Smooth muscle cell (in vitro differentiated cells): ENCODE results near the gene ZNF182. TPM values are rescaled to one million over a fixed set of nuclear protein-coding genes. Genes with fewer than 3 reads are reported as not detected.
"Not testable (repeated sequence)": the region's sequence is repeated elsewhere in the genome, so short reads cannot be mapped to it uniquely, and the experiment has no call there.

Experiments
- DNase-seq: peaks from one replicate; lab custom pipeline; 2025; ENCODE audit not compliant: unreplicated experiment; lab: John Stamatoyannopoulos, UW
- H2AFZ ChIP-seq: fragments of 200-600 bp; sonication (generic); 2 replicates; pipeline ENCODE4 v1.6.0; 2016; ENCODE audit warnings: antibody characterized with exemption, low read depth, mild to moderate bottlenecking
- H3F3A ChIP-seq: fragments of 200-600 bp; sonication (generic); 2 replicates; pipeline ENCODE4 v1.6.0; 2017; ENCODE audit warnings: antibody characterized with exemption, low read depth
- H3K27ac ChIP-seq: fragments of 200-600 bp; sonication (generic); 2 replicates; pipeline ENCODE4 v1.5.1; 2016; ENCODE audit warnings: low read depth, mild to moderate bottlenecking
- H3K27me3 ChIP-seq: fragments of 200-600 bp; sonication (generic); 2 replicates; pipeline ENCODE4 v1.6.1; 2016; ENCODE audit warnings: low read depth, mild to moderate bottlenecking
- H3K36me3 ChIP-seq: fragments of 200-600 bp; sonication (generic); 2 replicates; pipeline ENCODE4 v1.5.1; 2016; ENCODE audit warnings: low read depth
- H3K4me1 ChIP-seq: fragments of 200-600 bp; sonication (generic); 2 replicates; pipeline ENCODE4 v1.5.1; 2016; ENCODE audit warnings: low read depth
- H3K4me2 ChIP-seq: fragments of 200-600 bp; sonication (generic); 2 replicates; pipeline ENCODE4 v1.6.0; 2016; ENCODE audit warnings: mild to moderate bottlenecking
- H3K4me3 ChIP-seq: fragments of 200-600 bp; sonication (generic); 2 replicates; pipeline ENCODE4 v1.5.1; 2016; ENCODE audit warnings: mild to moderate bottlenecking
- H3K79me2 ChIP-seq: fragments of 200-600 bp; sonication (generic); 2 replicates; pipeline ENCODE4 v1.6.0; 2016; ENCODE audit warnings: low read depth, mild to moderate bottlenecking
- H3K9ac ChIP-seq: fragments of 200-600 bp; sonication (generic); 2 replicates; pipeline ENCODE4 v1.6.0; 2016; ENCODE audit warnings: low read depth
- H3K9me3 ChIP-seq: fragments of 200-600 bp; sonication (generic); replicated peaks from 2 replicates; pipeline ENCODE4 v1.5.1; 2016; ENCODE audit warnings: low read depth
- H4K20me1 ChIP-seq: fragments of 200-600 bp; sonication (generic); 2 replicates; pipeline ENCODE4 v1.6.0; 2016; ENCODE audit warnings: low read depth
- CTCF ChIP-seq: fragments of 200-600 bp; sonication (generic); IDR thresholded peaks from 2 replicates; pipeline ENCODE4 v1.5.1; 2017; ENCODE audit warnings: borderline replicate concordance, mild to moderate bottlenecking, antibody characterized with exemption; ENCODE audit not compliant: insufficient read depth, poor library complexity, severe bottlenecking
- WGBS: methylation state at CpG from one replicate; pipeline ENCODE4 v1.1.7; 2016; ENCODE audit warnings: low lambda C conversion rate; 5-methylcytosine and 5-hydroxymethylcytosine counted together
- polyA plus RNA-seq: library from polyadenylated mRNA; unstranded; fragments of >200 nt; fragmentation: Nextera tagmentation; extraction: Ambion mirVana; gene quantifications from 2 replicates; pipeline ENCODE4 v1.2.1, GENCODE V29; 2016
- total RNA-seq: library from RNA; depleted of rRNA; stranded (reverse); fragments of >200 nt; gene quantifications from 2 replicates; pipeline ENCODE4 v1.2.3, GENCODE V29; 2014

Gene ZNF182
- total and polyA plus RNA-seq, 2 experiments from 2014 or later = 3.0 to 5.8 TPM

GRCh38 chrX:47960406-47960805 is 43.4 kb downstream of the ZNF182 start:
- Histone ChIP-seq H3K9ac (no peak overlapping the region), H3F3A (no peaks in the 10 kb centered on the region), H3K79me2 (no peaks in the 10 kb centered on the region), H3K4me1 (no peaks in the 10 kb centered on the region), H2AFZ (no peak overlapping the region), H3K9me3 (no peaks in the 10 kb centered on the region), H3K4me2 (no peak overlapping the region), H3K4me3 (no peak overlapping the region), H3K36me3 (no peaks in the 10 kb centered on the region), H4K20me1 (no peaks in the 10 kb centered on the region), H3K27ac (no peak overlapping the region), H3K27me3 (no peaks in the 10 kb centered on the region)
- DNase-seq = no peak
- 78% methylated on average over 2 of the region's 2 CpGs for WGBS
- TF ChIP-seq CTCF = no peak

GRCh38 chrX:47958761-47959342 is 44.9 kb downstream of the ZNF182 start:
- DNase-seq = no peak
- Histone ChIP-seq H2AFZ (no peak overlapping the region), H3K4me1 (no peaks in the 10 kb centered on the region), H3K4me3 (no peak overlapping the region), H3K4me2 (no peak overlapping the region), H3K79me2 (no peaks in the 10 kb centered on the region), H3K27ac (no peak overlapping the region), H4K20me1 (no peaks in the 10 kb centered on the region), H3F3A (no peaks in the 10 kb centered on the region), H3K9ac (no peak overlapping the region), H3K27me3 (no peaks in the 10 kb centered on the region), H3K36me3 (no peaks in the 10 kb centered on the region), H3K9me3 (no peaks in the 10 kb centered on the region)
- TF ChIP-seq CTCF = no peak
- WGBS = 45% methylated on average over 4 of the region's 4 CpGs

- WGBS = 65% methylated on average over 4 of the region's 4 CpGs
- not testable (repeated sequence) for H3K4me1 ChIP-seq, H3K27ac ChIP-seq, H3K27me3 ChIP-seq, H4K20me1 ChIP-seq, H3K9ac ChIP-seq, H3K4me3 ChIP-seq, H3F3A ChIP-seq, H3K79me2 ChIP-seq, DNase-seq, H2AFZ ChIP-seq, H3K4me2 ChIP-seq, H3K36me3 ChIP-seq, H3K9me3 ChIP-seq
Measured at GRCh38 chrX:47958206-47958605, 45.6 kb downstream of the ZNF182 start.

DNA sequence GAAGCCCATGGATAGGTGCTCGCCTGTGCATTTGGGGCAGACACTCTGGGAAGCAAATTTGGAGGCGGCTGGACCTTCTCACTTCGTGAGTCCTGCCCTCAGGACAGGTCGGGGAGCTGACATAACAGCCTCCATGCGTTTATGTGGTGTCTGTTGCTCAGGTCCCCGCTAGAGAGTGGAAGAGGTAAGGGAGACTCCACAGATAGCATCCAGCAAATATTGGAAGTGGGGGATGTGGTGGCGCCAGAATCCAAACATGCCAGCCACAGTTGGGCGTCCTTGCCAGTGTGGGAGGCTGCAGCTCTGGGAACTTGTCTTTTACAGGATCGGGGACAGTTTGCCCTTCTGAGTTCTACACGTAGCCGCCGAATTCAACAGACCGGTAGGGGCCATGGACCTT is 47.8 kb downstream of the ZNF182 start:
- 77% methylated on average over 13 of the region's 13 CpGs for WGBS
- DNase-seq = no peak
- Histone ChIP-seq H3K4me1 (no peaks in the 10 kb centered on the region), H3K36me3 (no peaks in the 10 kb centered on the region), H3K4me2 (no peak overlapping the region), H3K9ac (no peak overlapping the region), H3K79me2 (no peaks in the 10 kb centered on the region), H3K4me3 (no peak overlapping the region), H3K27ac (no peak overlapping the region), H2AFZ (no peak overlapping the region), H3F3A (no peaks in the 10 kb centered on the region), H3K27me3 (no peaks in the 10 kb centered on the region), H3K9me3 (peaks cover 3% of the 10 kb centered on the region), H4K20me1 (no peaks in the 10 kb centered on the region)
- no peak for TF ChIP-seq CTCF

GRCh38 chrX:47955295-47955694 is 48.5 kb downstream of the ZNF182 start:
- WGBS = 88% methylated on average over 7 of the region's 7 CpGs

More at GRCh38 chrX:47955295-47955694, 48.5 kb downstream of the ZNF182 start:
- not testable (repeated sequence) for H3K4me2 ChIP-seq, H3K4me3 ChIP-seq, H3K9ac ChIP-seq, H3K4me1 ChIP-seq, H3F3A ChIP-seq, H3K79me2 ChIP-seq, H2AFZ ChIP-seq, H3K36me3 ChIP-seq, DNase-seq, H4K20me1 ChIP-seq, H3K27ac ChIP-seq, H3K27me3 ChIP-seq
- peaks cover 10% of the 10 kb centered on the region for H3K9me3 ChIP-seq
